Measurements from ENCODE around the gene RPLP2.

GRCh38 chr11:830295-831117 is 20.7 kb downstream of the RPLP2 start:
- TF ChIP-seq EZH2 (IDR thresholded peaks at IDR 0.05) (no peak), CTCF (IDR thresholded peaks at IDR 0.05) (no peak), EZH2phosphoT487 (IDR thresholded peaks at IDR 0.05) (peak; percentile 35)

Measured in neural progenitor cell (in vitro differentiated cells).